Measurements from ENCODE around the gene KITLG.

DNA sequence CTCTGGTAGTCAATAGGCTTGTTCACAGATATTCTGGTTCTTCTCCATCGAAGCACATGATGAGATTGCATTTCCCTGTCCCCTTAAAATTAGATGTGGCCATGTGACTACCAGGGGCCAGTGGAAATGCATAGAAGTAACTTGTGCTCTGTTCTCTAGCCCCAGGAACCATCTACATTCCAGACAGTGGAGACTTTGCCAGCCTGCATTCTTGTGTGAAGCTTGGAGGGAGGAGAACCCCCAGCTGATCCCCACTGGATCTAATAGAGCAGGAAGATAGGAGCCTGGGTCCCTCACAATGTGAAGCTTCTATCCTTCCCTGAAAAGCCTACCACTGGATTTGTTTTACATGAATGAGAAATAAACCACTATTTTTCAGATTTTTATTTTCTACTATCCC lies 130.1 kb downstream of the KITLG start:
- TF ChIP-seq, protein P1, sequence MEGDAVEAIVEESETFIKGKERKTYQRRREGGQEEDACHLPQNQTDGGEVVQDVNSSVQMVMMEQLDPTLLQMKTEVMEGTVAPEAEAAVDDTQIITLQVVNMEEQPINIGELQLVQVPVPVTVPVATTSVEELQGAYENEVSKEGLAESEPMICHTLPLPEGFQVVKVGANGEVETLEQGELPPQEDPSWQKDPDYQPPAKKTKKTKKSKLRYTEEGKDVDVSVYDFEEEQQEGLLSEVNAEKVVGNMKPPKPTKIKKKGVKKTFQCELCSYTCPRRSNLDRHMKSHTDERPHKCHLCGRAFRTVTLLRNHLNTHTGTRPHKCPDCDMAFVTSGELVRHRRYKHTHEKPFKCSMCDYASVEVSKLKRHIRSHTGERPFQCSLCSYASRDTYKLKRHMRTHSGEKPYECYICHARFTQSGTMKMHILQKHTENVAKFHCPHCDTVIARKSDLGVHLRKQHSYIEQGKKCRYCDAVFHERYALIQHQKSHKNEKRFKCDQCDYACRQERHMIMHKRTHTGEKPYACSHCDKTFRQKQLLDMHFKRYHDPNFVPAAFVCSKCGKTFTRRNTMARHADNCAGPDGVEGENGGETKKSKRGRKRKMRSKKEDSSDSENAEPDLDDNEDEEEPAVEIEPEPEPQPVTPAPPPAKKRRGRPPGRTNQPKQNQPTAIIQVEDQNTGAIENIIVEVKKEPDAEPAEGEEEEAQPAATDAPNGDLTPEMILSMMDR (IDR thresholded peaks at IDR 0.05) = no peak
- TF ChIP-seq POLR2A (IDR thresholded peaks at IDR 0.05) = no peak
